HepG2 (cell line): ENCODE data around the gene GPR68. TPM values are rescaled to one million over a fixed set of nuclear protein-coding genes. Genes with fewer than 3 reads are reported as not detected.

ENCODE experiments used
- ATAC-seq: fragments of 200-7000 bp; cut with Tn5 transposase; 3 replicates; pipeline ENCODE4 v1.9.1; 2020; ENCODE audit warnings: mild to moderate bottlenecking, moderate library complexity
- BruUV-seq: library from RNA; stranded (reverse); fragments of 400-500 nt; replicated peaks from 2 replicates; lab custom pipeline; 2021; lab: Mats Ljungman, UMichigan
- CTCF ChIA-PET: fragments of 300-600 bp; formaldehyde crosslinking; extraction: SDS; loops from one replicate; lab custom pipeline; 2021; ENCODE audit warnings: low total read pairs, inconsistent platforms, low intra/inter-chr PET ratio; lab: Yijun Ruan, JAX
- POLR2A ChIA-PET: fragments of 350-600 bp; sonication (Branson Sonifier 250); formaldehyde crosslinking; loops from one replicate; lab custom pipeline; 2020; ENCODE audit warnings: antibody characterized with exemption, inconsistent platforms; lab: Yijun Ruan, JAX
- DNase-seq: peaks from one replicate; pipeline ENCODE4 v3.0.0-alpha.2; 2015; ENCODE audit warnings: low spot score
- FAIRE-seq: peaks from 3 replicates; lab custom pipeline; 2011; peaks lifted over from hg19 to GRCh38; lab: Jason Lieb, UNC
- H2AFZ ChIP-seq: one replicate; pipeline ENCODE4 v1.6.1; 2011; ENCODE audit warnings: low read length, inconsistent platforms
- H3K27ac ChIP-seq: fragments of 300-600 bp; 3 replicates; pipeline ENCODE4 v1.8.0; 2011; ENCODE audit warnings: mixed run types, mild to moderate bottlenecking, mixed read lengths, low read length, inconsistent platforms; ENCODE audit not compliant: insufficient read depth; ENCODE audit errors: extremely low read length
- H3K27me3 ChIP-seq, 2 experiments: fragments of 200-600 bp in 1 of 2; 2 replicates in 1 of 2; 3 replicates in 1 of 2; pipeline versions ENCODE4 v1.6.0 to v1.8.0; 2011; ENCODE audit warnings: low read length in 2 of 2, mild to moderate bottlenecking in 2 of 2, moderate library complexity in 2 of 2, inconsistent platforms in 1 of 2; ENCODE audit not compliant: insufficient read depth in 2 of 2, control insufficient read depth in 1 of 2
- H3K36me3 ChIP-seq, 2 experiments: fragments of 200-600 bp in 1 of 2; replicated peaks in 1 of 2; 2 replicates in 1 of 2; 3 replicates in 1 of 2; pipeline versions ENCODE4 v1.5.1 to v1.8.0; 2011; ENCODE audit warnings: low read length in 2 of 2, inconsistent platforms in 1 of 2; ENCODE audit not compliant: insufficient read depth in 2 of 2, control insufficient read depth in 1 of 2
- H3K4me1 ChIP-seq: 2 replicates; pipeline ENCODE4 v1.5.1; 2012; ENCODE audit warnings: low read length, inconsistent platforms; ENCODE audit not compliant: insufficient read depth
- H3K4me2 ChIP-seq: 2 replicates; pipeline ENCODE4 v1.6.0; 2011; ENCODE audit warnings: low read depth, low read length, inconsistent platforms
- H3K4me3 ChIP-seq, 3 experiments: fragments of 200-600 bp in 1 of 3; sonication (generic), shearing (Covaris generic) in 1 of 3; replicated peaks in 1 of 3; 2 replicates each; pipeline ENCODE4 v1.5.1; 2011 to 2016; ENCODE audit warnings: low read length in 3 of 3, inconsistent platforms in 2 of 3, low read depth in 2 of 3, mild to moderate bottlenecking in 2 of 3, control low read depth in 1 of 3, mixed read lengths in 1 of 3; ENCODE audit not compliant: insufficient read depth in 1 of 3
- H3K79me2 ChIP-seq: one replicate; pipeline ENCODE4 v1.6.1; 2011; ENCODE audit warnings: low read length, inconsistent platforms; ENCODE audit not compliant: insufficient read depth
- H3K9ac ChIP-seq: 2 replicates; pipeline ENCODE4 v1.6.0; 2011; ENCODE audit warnings: mild to moderate bottlenecking, low read depth, low read length, inconsistent platforms; ENCODE audit not compliant: insufficient read depth
- H3K9me3 ChIP-seq: 2 replicates; pipeline ENCODE4 v1.5.1; 2012; ENCODE audit warnings: mild to moderate bottlenecking, low read length
- H4K20me1 ChIP-seq: 2 replicates; pipeline ENCODE4 v1.6.0; 2011; ENCODE audit warnings: inconsistent platforms, mild to moderate bottlenecking, low read length, moderate library complexity; ENCODE audit not compliant: insufficient read depth
- ADNP ChIP-seq: sonication (generic); formaldehyde crosslinking; IDR thresholded peaks from 2 replicates; pipeline ENCODE4 v1.4.0; 2020; ENCODE audit warnings: missing genetic modification reagents
- BCL6 ChIP-seq: IDR thresholded peaks from 2 replicates; pipeline ENCODE4 v1.6.1; 2016; ENCODE audit warnings: missing genetic modification reagents, missing compliant biosample characterization
- FOSL2 ChIP-seq: sonication (generic); formaldehyde crosslinking; IDR thresholded peaks from 2 replicates; pipeline ENCODE4 v1.4.0; 2020; ENCODE audit warnings: missing genetic modification reagents
- GMEB2 ChIP-seq: IDR thresholded peaks from 2 replicates; pipeline ENCODE4 v1.6.1; 2016; ENCODE audit warnings: missing biosample characterization, missing genetic modification reagents, low read depth
- PAF1 ChIP-seq: IDR thresholded peaks from 2 replicates; pipeline ENCODE4 v1.6.1; 2016; ENCODE audit warnings: missing genetic modification reagents, missing compliant biosample characterization
- RAD21 ChIP-seq: fragments of 450-650 bp; formaldehyde crosslinking; IDR thresholded peaks from 2 replicates; pipeline ENCODE4 v1.5.0; 2020; ENCODE audit warnings: mild to moderate bottlenecking
- ZBTB33 ChIP-seq: sonication (generic); formaldehyde crosslinking; IDR thresholded peaks from 2 replicates; pipeline ENCODE4 v1.4.0; 2020; ENCODE audit warnings: missing genetic modification reagents
- ZEB1 ChIP-seq: IDR thresholded peaks from 2 replicates; pipeline ENCODE4 v1.6.1; 2012; ENCODE audit warnings: mild to moderate bottlenecking, low read depth, inconsistent platforms; ENCODE audit not compliant: insufficient replicate concordance
- ZNF263 ChIP-seq: sonication (generic); formaldehyde crosslinking; IDR thresholded peaks from 2 replicates; pipeline ENCODE4 v1.4.0; 2020; ENCODE audit warnings: missing genetic modification reagents
- ZNF816 ChIP-seq: sonication (generic); formaldehyde crosslinking; IDR thresholded peaks from 2 replicates; pipeline ENCODE4 v1.8.0; 2022; ENCODE audit warnings: missing genetic modification reagents, mild to moderate bottlenecking, borderline replicate concordance
- WGBS: methylation state at CpG from one replicate; pipeline ENCODE4 v1.1.6; 2017; ENCODE audit warnings: low lambda C conversion rate; 5-methylcytosine and 5-hydroxymethylcytosine counted together
- in situ Hi-C: cut with HindIII; loops from 2 replicates; pipeline ENCODE4 v1.10.0; 2017; ENCODE audit warnings: low pct_unique_long_range_greater_than_20kb; ENCODE audit not compliant: extremely low pct_ligation_motif_present
- intact Hi-C: fragments of 100-400 bp; cut with micrococcal nuclease; formaldehyde crosslinking; loops from one replicate; pipeline ENCODE4 v1.10.0; 2022; ENCODE audit not compliant: unreplicated experiment
- polyA plus RNA-seq, 8 experiments: library from polyadenylated mRNA; depleted of rRNA in 3 of 8; stranded (reverse) in 7 of 8; unstranded in 1 of 8; fragments of >200 nt; fragmentation: Illumina TruSeq in 4 of 8; extraction: Trizol in 4 of 8; gene quantifications; 2 replicates each; pipeline versions ENCODE4 v1.2.1 to v1.2.3, GENCODE V29; 2011 to 2016; ENCODE audit warnings: low read depth in 4 of 8, missing spikeins in 1 of 8, mixed read lengths in 1 of 8; ENCODE audit not compliant: insufficient read depth in 1 of 8
- total RNA-seq, 5 experiments: library from RNA; depleted of rRNA; stranded (reverse); fragments of >200 nt; fragmentation: Illumina TruSeq; extraction: Trizol; gene quantifications; 2 replicates each; pipeline ENCODE4 v1.2.3, GENCODE V29; 2016; ENCODE audit warnings: low read depth in 1 of 5

The GPR68 gene
- total and polyA plus RNA-seq, 2 of the 13 experiments (the other 11 are each of a cell fraction or from before 2014, with no cell fraction given): not detected

GRCh38 chr14:91265404-91265803, 20.9 kb upstream of the GPR68 start:
- Histone ChIP-seq H3K4me2 (no peak overlapping the region), H3K36me3 (no peaks in the 10 kb centered on the region), H3K79me2 (no peaks in the 10 kb centered on the region), H3K9me3 (no peaks in the 10 kb centered on the region), H4K20me1 (no peaks in the 10 kb centered on the region), H2AFZ (no peak overlapping the region), H3K4me3 (no peak overlapping the region), H3K9ac (no peak overlapping the region), H3K4me1 (peaks cover 17% of the 10 kb centered on the region), H3K27me3 (peaks cover 5 to 22% of the 10 kb centered on the region in 2 experiments; a peak in 3 of 5 replicates)
- 36% methylated on average over 7 of the region's 7 CpGs for WGBS
- intact Hi-C loops: no loop called here
- DNase-seq (no peak), ATAC-seq (no peak)
- CTCF ChIA-PET: no interaction called here
- TF ChIP-seq ADNP (CRISPR knock-in tag) (no peak), ZNF263 (CRISPR knock-in tag) (peak; percentile 86), ZNF816 (CRISPR knock-in tag) (no peak), RAD21 (no peak), GMEB2 (CRISPR knock-in tag) (no peak), PAF1 (CRISPR knock-in tag) (no peak), ZBTB33 (CRISPR knock-in tag) (no peak), FOSL2 (CRISPR knock-in tag) (no peak), BCL6 (CRISPR knock-in tag) (peak; percentile 73), ZEB1 (no peak)
- TF ChIP-seq, all 625 proteins: peak for 2
- no peak for FAIRE-seq
- no TSS peak for BruUV-seq
- POLR2A ChIA-PET: no interaction called here
- H3K27ac ChIP-seq: no peak overlapping the region
- in situ Hi-C loops: no loop called here
